Prostate gland (tissue), 2 donors: ENCODE results near the gene BRICD5.

ENCODE experiments used
- POLR2A ChIP-seq: fragments of 450-650 bp; IDR thresholded peaks from one replicate; pipeline ENCODE4 v1.6.1; 2016; ENCODE audit warnings: antibody characterized with exemption, mild to moderate bottlenecking
- POLR2AphosphoS5 ChIP-seq: sonication (generic); formaldehyde crosslinking; IDR thresholded peaks from one replicate; pipeline ENCODE4 v1.6.1; 2017; ENCODE audit warnings: antibody characterized with exemption
- TF ChIP-seq, protein P1 (sequence below), 4 experiments: fragments of 200-600 bp in 2 of 4; fragments of 450-650 bp in 2 of 4; sonication (generic) in 2 of 4; IDR thresholded peaks; 1 replicate in 3 of 4; 2 replicates in 1 of 4; pipeline ENCODE4 v1.5.1; 2016 to 2019; ENCODE audit warnings: antibody characterized with exemption in 4 of 4, mild to moderate bottlenecking in 2 of 4, moderate library complexity in 2 of 4

DNA sequence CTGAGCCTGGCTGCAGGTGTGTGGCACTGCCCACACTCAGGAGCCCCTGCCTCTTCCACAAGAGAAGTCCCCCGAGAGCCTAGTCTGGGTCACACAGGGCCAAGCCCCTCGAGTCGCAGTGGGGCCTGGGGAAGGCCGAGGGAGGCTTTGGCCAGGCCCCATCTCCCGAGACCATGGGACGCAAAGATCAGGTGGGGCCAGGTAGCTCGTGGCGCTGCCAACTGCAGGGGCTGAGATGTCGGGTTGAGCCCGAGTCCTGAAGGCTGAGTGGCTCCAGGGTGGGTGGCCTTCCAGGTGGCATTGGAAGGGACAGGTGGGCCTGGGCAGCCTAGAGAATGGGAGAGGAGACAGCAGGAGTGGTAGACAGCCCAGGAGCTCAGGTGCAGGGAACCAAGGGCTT lies 48.8 kb downstream of the BRICD5 start:
- TF ChIP-seq POLR2AphosphoS5, result no peak
- TF ChIP-seq, protein P1, sequence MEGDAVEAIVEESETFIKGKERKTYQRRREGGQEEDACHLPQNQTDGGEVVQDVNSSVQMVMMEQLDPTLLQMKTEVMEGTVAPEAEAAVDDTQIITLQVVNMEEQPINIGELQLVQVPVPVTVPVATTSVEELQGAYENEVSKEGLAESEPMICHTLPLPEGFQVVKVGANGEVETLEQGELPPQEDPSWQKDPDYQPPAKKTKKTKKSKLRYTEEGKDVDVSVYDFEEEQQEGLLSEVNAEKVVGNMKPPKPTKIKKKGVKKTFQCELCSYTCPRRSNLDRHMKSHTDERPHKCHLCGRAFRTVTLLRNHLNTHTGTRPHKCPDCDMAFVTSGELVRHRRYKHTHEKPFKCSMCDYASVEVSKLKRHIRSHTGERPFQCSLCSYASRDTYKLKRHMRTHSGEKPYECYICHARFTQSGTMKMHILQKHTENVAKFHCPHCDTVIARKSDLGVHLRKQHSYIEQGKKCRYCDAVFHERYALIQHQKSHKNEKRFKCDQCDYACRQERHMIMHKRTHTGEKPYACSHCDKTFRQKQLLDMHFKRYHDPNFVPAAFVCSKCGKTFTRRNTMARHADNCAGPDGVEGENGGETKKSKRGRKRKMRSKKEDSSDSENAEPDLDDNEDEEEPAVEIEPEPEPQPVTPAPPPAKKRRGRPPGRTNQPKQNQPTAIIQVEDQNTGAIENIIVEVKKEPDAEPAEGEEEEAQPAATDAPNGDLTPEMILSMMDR (IDR thresholded peaks at IDR 0.05), result no peak
- no peak for TF ChIP-seq POLR2A
